ENCODE measurements around the gene USP32. TPM values are rescaled to one million over a fixed set of nuclear protein-coding genes. Genes with fewer than 3 reads are reported as not detected.
"Not testable (repeated sequence)": the region's sequence is repeated elsewhere in the genome, so short reads cannot be mapped to it uniquely, and the experiment has no call there.

The USP32 gene
- total RNA-seq, 1 donor from 2014 or later, result 39.1 TPM

GRCh38 chr17:60174767-60175166 lies 217.2 kb downstream of the USP32 start:
- H3K27ac Mint-ChIP-seq, result not testable (repeated sequence)

GRCh38 chr17:60174035-60174434 lies 217.9 kb downstream of the USP32 start:
- DNase-seq (ENCODE audit: extremely low spot score, unreplicated experiment), result no peak
- H3K4me3 Mint-ChIP-seq, result no peak overlapping the region
- peaks cover 8% of the 10 kb centered on the region for H3K36me3 Mint-ChIP-seq
- H3K27me3 Mint-ChIP-seq, result no peaks in the 10 kb centered on the region
- peak overlapping the region; percentile 18 for H3K27ac Mint-ChIP-seq
- peaks cover 5% of the 10 kb centered on the region for H3K4me1 Mint-ChIP-seq (ENCODE audit: unreplicated experiment)
- no peak for TF ChIP-seq CTCF (conservative IDR thresholded peaks at IDR 0.05)
- H3K9me3 Mint-ChIP-seq, result no peaks in the 10 kb centered on the region

More at GRCh38 chr17:60174767-60175166, 217.2 kb downstream of the USP32 start:
- H3K4me1 Mint-ChIP-seq (ENCODE audit: unreplicated experiment); H3K9me3 Mint-ChIP-seq; H3K36me3 Mint-ChIP-seq; H3K4me3 Mint-ChIP-seq; H3K27me3 Mint-ChIP-seq: not testable (repeated sequence)
- peak; percentile 43 for DNase-seq (ENCODE audit: extremely low spot score, unreplicated experiment)
- peak; percentile 41 for TF ChIP-seq CTCF (conservative IDR thresholded peaks at IDR 0.05)

- Mint-ChIP-seq H3K4me1 (ENCODE audit: unreplicated experiment) (peaks cover 5% of the 10 kb centered on the region), H3K36me3 (peaks cover 8% of the 10 kb centered on the region), H3K9me3 (no peaks in the 10 kb centered on the region), H3K27me3 (no peaks in the 10 kb centered on the region), H3K4me3 (no peak overlapping the region), H3K27ac (peak overlapping the region; percentile 17)
- TF ChIP-seq CTCF (conservative IDR thresholded peaks at IDR 0.05), result no peak
- DNase-seq (ENCODE audit: extremely low spot score, unreplicated experiment), result no peak
These were observed 218.6 kb downstream of the USP32 start for GRCh38 chr17:60173304-60173819.

GRCh38 chr17:60171753-60172079 lies 220.2 kb downstream of the USP32 start:
- peak; percentile 50 for DNase-seq (ENCODE audit: extremely low spot score, unreplicated experiment)
- Mint-ChIP-seq H3K27ac (no peak overlapping the region), H3K36me3 (peaks cover 8% of the 10 kb centered on the region), H3K4me3 (no peak overlapping the region), H3K4me1 (ENCODE audit: unreplicated experiment) (peaks cover 8% of the 10 kb centered on the region), H3K27me3 (peaks cover 4% of the 10 kb centered on the region), H3K9me3 (no peaks in the 10 kb centered on the region)
- no peak for TF ChIP-seq CTCF (conservative IDR thresholded peaks at IDR 0.05)

GRCh38 chr17:60170835-60171752 lies 220.8 kb downstream of the USP32 start:
- Mint-ChIP-seq H3K36me3 (peaks cover 4% of the 10 kb centered on the region), H3K4me1 (ENCODE audit: unreplicated experiment) (peaks cover 8% of the 10 kb centered on the region), H3K9me3 (no peaks in the 10 kb centered on the region), H3K27ac (no peak overlapping the region), H3K27me3 (peaks cover 4% of the 10 kb centered on the region), H3K4me3 (no peak overlapping the region)
- TF ChIP-seq CTCF (conservative IDR thresholded peaks at IDR 0.05), result no peak
- DNase-seq (ENCODE audit: extremely low spot score, unreplicated experiment), result peak; percentile 65
